GM23248 (cell line): ENCODE results near the gene PIK3CB. TPM values are rescaled to one million over a fixed set of nuclear protein-coding genes. Genes with fewer than 3 reads are reported as not detected.
"Not testable (repeated sequence)": the region's sequence is repeated elsewhere in the genome, so short reads cannot be mapped to it uniquely, and the experiment has no call there.

Experiments
- DNase-seq: peaks from one replicate; pipeline ENCODE4 v3.0.0-alpha.2; 2015
- H2AFZ ChIP-seq: fragments of 200-600 bp; sonication (generic); 2 replicates; pipeline ENCODE4 v1.6.1; 2016; ENCODE audit warnings: antibody characterized with exemption
- H3F3A ChIP-seq: fragments of 200-600 bp; sonication (generic); 2 replicates; pipeline ENCODE4 v1.6.1; 2016; ENCODE audit warnings: mild to moderate bottlenecking, antibody characterized with exemption, mixed run types; ENCODE audit not compliant: insufficient read depth
- H3K27ac ChIP-seq: fragments of 200-600 bp; sonication (generic); 2 replicates; pipeline ENCODE4 v1.5.1; 2016; ENCODE audit warnings: mild to moderate bottlenecking
- H3K27me3 ChIP-seq: fragments of 200-600 bp; sonication (generic); replicated peaks from 2 replicates; pipeline ENCODE4 v1.6.1; 2016; ENCODE audit warnings: mild to moderate bottlenecking; ENCODE audit not compliant: insufficient read depth
- H3K36me3 ChIP-seq: fragments of 200-600 bp; sonication (generic); 2 replicates; pipeline ENCODE4 v1.6.1; 2016; ENCODE audit warnings: low read depth, mild to moderate bottlenecking
- H3K4me1 ChIP-seq: fragments of 200-600 bp; sonication (generic); 2 replicates; pipeline ENCODE4 v1.6.1; 2016; ENCODE audit warnings: mild to moderate bottlenecking; ENCODE audit not compliant: insufficient read depth
- H3K4me2 ChIP-seq: fragments of 200-600 bp; sonication (generic); one replicate; pipeline ENCODE4 v1.6.1; 2016; ENCODE audit warnings: mild to moderate bottlenecking; ENCODE audit not compliant: unreplicated experiment
- H3K4me3 ChIP-seq: fragments of 200-600 bp; sonication (generic); 2 replicates; pipeline ENCODE4 v1.5.1; 2016; ENCODE audit warnings: mild to moderate bottlenecking
- H3K79me2 ChIP-seq: fragments of 200-600 bp; sonication (generic); 2 replicates; pipeline ENCODE4 v1.6.1; 2016; ENCODE audit warnings: mild to moderate bottlenecking; ENCODE audit not compliant: insufficient read depth
- H3K9ac ChIP-seq: fragments of 200-600 bp; sonication (generic); 2 replicates; pipeline ENCODE4 v1.6.1; 2016; ENCODE audit warnings: mild to moderate bottlenecking
- H3K9me2 ChIP-seq: fragments of 200-600 bp; sonication (generic); 2 replicates; pipeline ENCODE4 v1.6.1; 2016; ENCODE audit warnings: mixed run types, mild to moderate bottlenecking, moderate library complexity; ENCODE audit not compliant: insufficient read depth
- H3K9me3 ChIP-seq: fragments of 200-600 bp; sonication (generic); one replicate; pipeline ENCODE4 v1.6.1; 2017; ENCODE audit warnings: low read depth
- H4K20me1 ChIP-seq: fragments of 200-600 bp; sonication (generic); 2 replicates; pipeline ENCODE4 v1.6.0; 2016; ENCODE audit not compliant: insufficient read depth
- EZH2 ChIP-seq: fragments of 200-600 bp; sonication (generic); IDR thresholded peaks from 2 replicates; pipeline ENCODE4 v1.6.1; 2018; ENCODE audit warnings: antibody characterized with exemption, mild to moderate bottlenecking; ENCODE audit not compliant: insufficient read depth, poor library complexity, severe bottlenecking
- EZH2phosphoT487 ChIP-seq: fragments of 200-600 bp; sonication (generic); IDR thresholded peaks from 2 replicates; pipeline ENCODE4 v1.6.1; 2018; ENCODE audit warnings: antibody characterized with exemption, moderate library complexity, mild to moderate bottlenecking, low read depth; ENCODE audit not compliant: insufficient read depth
- WGBS, 2 experiments: methylation state at CpG; one replicate each; pipeline ENCODE4 v1.1.6; 2015 to 2017; ENCODE audit warnings: low lambda C conversion rate in 2 of 2, low coverage in 1 of 2; ENCODE audit errors: missing lambda C conversion rate in 2 of 2; 5-methylcytosine and 5-hydroxymethylcytosine counted together
- in situ Hi-C: fragments of 300-500 bp; cut with MboI; formaldehyde crosslinking; loops from 2 replicates; pipeline ENCODE4 v1.15.0; 2020
- polyA plus RNA-seq: library from polyadenylated mRNA; unstranded; fragments of >200 nt; fragmentation: Nextera tagmentation; extraction: Ambion mirVana; gene quantifications from 2 replicates; pipeline ENCODE4 v1.2.1, GENCODE V29; 2016
- total RNA-seq: library from RNA; depleted of rRNA; stranded (reverse); fragments of >200 nt; shearing (Covaris generic); gene quantifications from 2 replicates; pipeline ENCODE4 v1.2.3, GENCODE V29; 2014

The PIK3CB gene
- total and polyA plus RNA-seq, 2 experiments from 2014 or later, result 4.8 to 6.4 TPM

DNA sequence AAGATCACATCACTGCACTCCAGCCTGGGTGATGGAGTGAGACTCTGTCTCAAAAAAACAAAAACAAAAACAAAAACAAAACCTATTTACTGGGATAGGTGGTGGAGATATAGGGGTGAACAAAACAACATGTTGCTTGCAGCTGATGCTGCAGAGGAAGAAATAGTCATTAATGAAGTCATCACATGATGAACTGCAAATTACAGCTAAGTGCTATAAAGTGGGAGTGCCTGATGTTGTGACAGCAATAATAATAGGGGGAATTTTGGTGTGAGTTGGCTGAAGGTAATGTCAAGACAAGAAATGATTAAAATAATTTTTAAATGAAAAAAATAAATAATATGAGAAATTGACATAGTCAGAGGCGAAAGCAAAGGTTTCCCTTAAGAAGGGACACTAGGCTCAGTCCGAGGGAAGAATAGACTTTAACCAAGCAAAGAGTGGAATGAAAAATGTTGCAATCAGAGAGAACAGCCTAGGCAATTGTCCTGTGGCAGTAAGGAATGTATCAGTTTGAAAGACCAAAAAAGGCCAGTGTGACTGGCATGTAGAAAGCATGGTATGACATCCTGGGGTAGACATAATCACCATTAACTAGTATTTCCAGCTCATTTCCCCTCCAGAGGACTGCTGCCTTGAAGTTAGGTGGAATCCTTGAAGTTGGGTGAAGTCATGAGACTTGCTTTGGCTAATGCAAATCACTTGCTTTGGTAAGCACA, 14.7 kb upstream of the PIK3CB start:
- Histone ChIP-seq H3K27ac (no peak overlapping the region), H3K4me3 (no peak overlapping the region), H3K9ac (no peak overlapping the region), H3K4me2 (no peak overlapping the region), H3K9me3 (no peaks in the 10 kb centered on the region), H3F3A (no peaks in the 10 kb centered on the region), H2AFZ (no peak overlapping the region), H3K79me2 (no peaks in the 10 kb centered on the region), H3K36me3 (no peaks in the 10 kb centered on the region), H3K4me1 (no peaks in the 10 kb centered on the region), H4K20me1 (no peaks in the 10 kb centered on the region), H3K9me2 (no peaks in the 10 kb centered on the region), H3K27me3 (no peaks in the 10 kb centered on the region)
- no peak for DNase-seq
- WGBS, 2 experiments, result 79 to 84% methylated on average over 2 of the region's 2 CpGs
- TF ChIP-seq EZH2phosphoT487 (no peak), EZH2 (no peak)
- in situ Hi-C loops, result no loop called here

DNA sequence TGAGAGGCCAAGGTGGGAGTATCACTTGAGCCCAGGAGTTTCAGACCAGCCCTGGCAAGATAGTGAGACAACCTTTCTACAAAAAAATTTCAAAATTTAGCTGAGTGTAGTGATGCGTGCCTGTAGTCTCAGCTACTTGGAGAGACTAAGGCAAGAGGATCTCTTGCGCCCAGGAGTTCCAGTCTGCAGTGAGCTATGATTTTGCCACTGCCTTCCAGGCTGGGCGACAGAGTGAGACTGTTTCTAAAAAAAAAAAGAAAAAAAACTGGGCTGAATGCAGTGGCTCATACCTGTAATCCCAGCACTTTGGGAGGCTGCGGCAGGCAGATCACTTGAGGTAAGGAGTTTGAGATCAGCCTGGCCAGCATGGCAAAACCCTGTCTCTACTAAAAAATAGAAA, 14.0 kb upstream of the PIK3CB start:
- no peaks in the 10 kb centered on the region for H3K36me3 ChIP-seq
- H3F3A ChIP-seq, result no peaks in the 10 kb centered on the region
- H3K27ac ChIP-seq, result no peak overlapping the region
- DNase-seq, result no peak
- H3K4me3 ChIP-seq, result no peak overlapping the region
- no peaks in the 10 kb centered on the region for H4K20me1 ChIP-seq
- H3K9me3 ChIP-seq, result no peaks in the 10 kb centered on the region
- in situ Hi-C loops, result no loop called here
- no peak for TF ChIP-seq EZH2phosphoT487
- TF ChIP-seq EZH2, result no peak
- no peaks in the 10 kb centered on the region for H3K27me3 ChIP-seq
- H3K9ac ChIP-seq, result no peak overlapping the region
- H3K79me2 ChIP-seq, result no peaks in the 10 kb centered on the region
- no peak overlapping the region for H2AFZ ChIP-seq
- H3K4me1 ChIP-seq, result no peaks in the 10 kb centered on the region
- no peak overlapping the region for H3K4me2 ChIP-seq
- 84 to 88% methylated on average over 4 of the region's 4 CpGs for WGBS, 2 experiments
- H3K9me2 ChIP-seq, result no peaks in the 10 kb centered on the region

DNA sequence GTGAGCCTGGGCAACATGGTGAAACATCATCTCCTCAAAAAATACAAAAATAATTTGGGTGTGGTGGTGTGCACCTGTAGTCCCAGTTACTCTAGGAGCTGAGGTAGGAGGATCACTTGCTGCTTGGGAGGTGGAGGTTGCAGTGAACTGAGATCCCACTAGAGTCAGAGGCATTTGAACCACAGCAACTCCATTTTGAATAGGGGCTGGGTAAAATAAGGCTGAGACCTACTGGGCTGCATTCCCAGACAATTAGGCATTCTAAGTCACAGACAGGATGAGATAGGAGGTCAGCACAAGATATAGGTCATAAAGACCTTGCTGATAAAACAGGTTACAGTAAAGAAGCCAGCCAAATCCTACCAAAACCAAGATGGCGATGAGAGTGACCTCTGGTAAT, 12.1 kb upstream of the PIK3CB start:
- H3K9me2 ChIP-seq, H3K27ac ChIP-seq, DNase-seq, H2AFZ ChIP-seq, H3K4me2 ChIP-seq, H3K4me1 ChIP-seq, H4K20me1 ChIP-seq, H3K27me3 ChIP-seq, H3F3A ChIP-seq, H3K36me3 ChIP-seq, in situ Hi-C loops, H3K9ac ChIP-seq, H3K79me2 ChIP-seq, H3K4me3 ChIP-seq, H3K9me3 ChIP-seq: not testable (repeated sequence)
- 79 to 90% methylated on average over 1 of the region's 1 CpG for WGBS, 2 experiments

DNA sequence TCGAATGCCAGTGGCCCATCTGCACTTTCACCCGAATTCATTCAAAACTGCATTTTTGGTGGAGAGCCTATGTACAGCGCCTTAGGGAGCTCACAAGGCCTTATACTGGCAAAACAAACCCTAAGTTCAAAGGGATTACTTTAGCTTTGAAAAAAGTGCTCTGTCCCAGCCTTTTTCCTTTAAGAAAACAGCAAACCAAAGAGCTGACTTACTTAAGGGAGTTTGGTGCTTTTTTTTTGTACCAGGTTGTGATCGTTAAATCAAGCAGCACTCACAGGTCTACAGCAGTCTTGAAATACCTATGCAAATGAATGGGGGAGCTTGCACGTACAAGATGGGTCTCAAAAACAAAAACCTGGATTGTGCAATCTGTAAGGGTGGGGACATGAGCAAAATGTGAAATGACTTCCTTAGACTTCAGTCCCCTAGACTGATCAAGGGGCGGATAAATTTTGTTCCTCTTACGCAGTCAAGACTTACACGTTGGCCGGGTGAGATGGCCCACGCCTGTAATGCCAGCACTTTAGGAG, 11.6 kb upstream of the PIK3CB start:
- DNase-seq, result no peak
- in situ Hi-C loops, result no loop called here
- no peak overlapping the region for H3K4me2 ChIP-seq
- no peak overlapping the region for H3K4me3 ChIP-seq
- no peak overlapping the region for H2AFZ ChIP-seq
- WGBS, 2 experiments, result 73 to 74% methylated on average over 10 of the region's 10 CpGs
- H3K9me3 ChIP-seq, result no peaks in the 10 kb centered on the region
- H3K27me3 ChIP-seq, result no peaks in the 10 kb centered on the region
- H3K9me2 ChIP-seq, result no peaks in the 10 kb centered on the region
- no peaks in the 10 kb centered on the region for H4K20me1 ChIP-seq
- H3K36me3 ChIP-seq, result no peaks in the 10 kb centered on the region
- no peak for TF ChIP-seq EZH2
- no peak for TF ChIP-seq EZH2phosphoT487
- H3F3A ChIP-seq, result no peaks in the 10 kb centered on the region
- no peak overlapping the region for H3K9ac ChIP-seq
- H3K4me1 ChIP-seq, result no peaks in the 10 kb centered on the region
- H3K79me2 ChIP-seq, result no peaks in the 10 kb centered on the region
- no peak overlapping the region for H3K27ac ChIP-seq
